PFSK-1 (cell line): Measurements from ENCODE around the gene RAD51. TPM values are rescaled to one million over a fixed set of nuclear protein-coding genes. Genes with fewer than 3 reads are reported as not detected.
A peak's percentile ranks its signal among the peaks of the same experiment; 100 is the strongest.

Experiments
- FOXP2 ChIP-seq: optimal IDR thresholded peaks from 2 replicates; pipeline ENCODE3; 2011; ENCODE audit warnings: borderline replicate concordance, control low read depth, inconsistent platforms; ENCODE audit not compliant: insufficient read depth; ENCODE audit errors: extremely low read length, extremely low read depth
- POLR2AphosphoS5 ChIP-seq: IDR thresholded peaks from 2 replicates; pipeline ENCODE4 v1.6.1; 2012; ENCODE audit warnings: low read depth, mild to moderate bottlenecking, control low read depth, low read length, moderate library complexity
- SIN3A ChIP-seq: IDR thresholded peaks from 2 replicates; pipeline ENCODE4 v1.6.1; 2012; ENCODE audit warnings: mild to moderate bottlenecking, low read length, moderate library complexity, borderline replicate concordance; ENCODE audit not compliant: insufficient read depth
- TAF1 ChIP-seq: IDR thresholded peaks from 2 replicates; pipeline ENCODE4 v1.6.1; 2012; ENCODE audit warnings: low read length, control low read depth, borderline replicate concordance; ENCODE audit not compliant: insufficient read depth
- polyA plus RNA-seq: library from polyadenylated mRNA; unstranded; fragments of >200 nt; gene quantifications from one replicate; pipeline ENCODE4 v1.2.1, GENCODE V29; 2012; ENCODE audit warnings: low read depth, missing spikeins; ENCODE audit not compliant: insufficient read length
- TF ChIP-seq, protein P1 (sequence below), 2 experiments: IDR thresholded peaks; 2 replicates each; pipeline versions ENCODE4 v1.6.1 to v1.8.0; 2011 to 2012; ENCODE audit warnings: low read depth in 2 of 2, low read length in 2 of 2, control low read depth in 1 of 2, inconsistent platforms in 1 of 2, mild to moderate bottlenecking in 1 of 2, moderate library complexity in 1 of 2; ENCODE audit not compliant: insufficient read depth in 1 of 2

RAD51 gene
- 19.2 TPM for polyA plus RNA-seq

DNA sequence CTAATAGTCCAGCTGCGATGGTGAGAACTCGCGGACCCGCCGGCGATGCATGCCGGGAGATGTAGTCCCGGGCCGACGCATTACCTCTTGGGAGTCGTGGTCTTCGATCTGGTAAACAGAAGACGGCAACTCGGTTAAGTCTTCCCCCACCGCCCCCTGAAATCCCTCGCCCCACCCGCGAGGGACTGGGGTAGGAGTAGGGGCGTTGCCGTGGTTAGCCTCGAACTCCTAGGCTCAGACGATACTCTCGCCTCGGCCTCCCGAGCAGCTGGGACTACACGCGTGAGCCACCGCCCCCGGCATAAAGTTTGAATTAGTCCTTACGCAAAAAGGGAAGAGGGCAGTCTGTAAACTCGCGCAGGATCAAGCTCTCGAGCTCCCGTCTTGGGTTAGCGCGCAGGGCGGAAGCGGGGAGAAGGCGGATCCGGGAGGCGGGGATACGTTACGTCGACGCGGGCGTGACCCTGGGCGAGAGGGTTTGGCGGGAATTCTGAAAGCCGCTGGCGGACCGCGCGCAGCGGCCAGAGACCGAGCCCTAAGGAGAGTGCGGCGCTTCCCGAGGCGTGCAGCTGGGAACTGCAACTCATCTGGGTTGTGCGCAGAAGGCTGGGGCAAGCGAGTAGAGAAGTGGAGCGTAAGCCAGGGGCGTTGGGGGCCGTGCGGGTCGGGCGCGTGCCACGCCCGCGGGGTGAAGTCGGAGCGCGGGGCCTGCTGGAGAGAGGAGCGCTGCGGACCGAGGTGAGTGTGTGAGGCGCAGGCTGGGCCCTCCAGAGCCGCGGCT is at the start of gene RAD51:
Gene RAD51, plus strand, starts transcription at position 487 of the 781 bp plus-strand sequence. CDS start 3,585 bp downstream, outside the sequence.
- TF ChIP-seq, protein P1, sequence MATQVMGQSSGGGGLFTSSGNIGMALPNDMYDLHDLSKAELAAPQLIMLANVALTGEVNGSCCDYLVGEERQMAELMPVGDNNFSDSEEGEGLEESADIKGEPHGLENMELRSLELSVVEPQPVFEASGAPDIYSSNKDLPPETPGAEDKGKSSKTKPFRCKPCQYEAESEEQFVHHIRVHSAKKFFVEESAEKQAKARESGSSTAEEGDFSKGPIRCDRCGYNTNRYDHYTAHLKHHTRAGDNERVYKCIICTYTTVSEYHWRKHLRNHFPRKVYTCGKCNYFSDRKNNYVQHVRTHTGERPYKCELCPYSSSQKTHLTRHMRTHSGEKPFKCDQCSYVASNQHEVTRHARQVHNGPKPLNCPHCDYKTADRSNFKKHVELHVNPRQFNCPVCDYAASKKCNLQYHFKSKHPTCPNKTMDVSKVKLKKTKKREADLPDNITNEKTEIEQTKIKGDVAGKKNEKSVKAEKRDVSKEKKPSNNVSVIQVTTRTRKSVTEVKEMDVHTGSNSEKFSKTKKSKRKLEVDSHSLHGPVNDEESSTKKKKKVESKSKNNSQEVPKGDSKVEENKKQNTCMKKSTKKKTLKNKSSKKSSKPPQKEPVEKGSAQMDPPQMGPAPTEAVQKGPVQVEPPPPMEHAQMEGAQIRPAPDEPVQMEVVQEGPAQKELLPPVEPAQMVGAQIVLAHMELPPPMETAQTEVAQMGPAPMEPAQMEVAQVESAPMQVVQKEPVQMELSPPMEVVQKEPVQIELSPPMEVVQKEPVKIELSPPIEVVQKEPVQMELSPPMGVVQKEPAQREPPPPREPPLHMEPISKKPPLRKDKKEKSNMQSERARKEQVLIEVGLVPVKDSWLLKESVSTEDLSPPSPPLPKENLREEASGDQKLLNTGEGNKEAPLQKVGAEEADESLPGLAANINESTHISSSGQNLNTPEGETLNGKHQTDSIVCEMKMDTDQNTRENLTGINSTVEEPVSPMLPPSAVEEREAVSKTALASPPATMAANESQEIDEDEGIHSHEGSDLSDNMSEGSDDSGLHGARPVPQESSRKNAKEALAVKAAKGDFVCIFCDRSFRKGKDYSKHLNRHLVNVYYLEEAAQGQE (IDR thresholded peaks at IDR 0.05; ENCODE audit: insufficient read depth in 1 of 2, low read depth in 2 of 2, low read length in 2 of 2), result no peak
- TF ChIP-seq SIN3A (peak; percentile 90; the same call in 1 of the 2 replicates), FOXP2 (peak; percentile 86), TAF1 (0 out of 2 replicates have a peak, but pooled peaks have one; percentile 28), POLR2AphosphoS5 (peak; percentile 91)

DNA sequence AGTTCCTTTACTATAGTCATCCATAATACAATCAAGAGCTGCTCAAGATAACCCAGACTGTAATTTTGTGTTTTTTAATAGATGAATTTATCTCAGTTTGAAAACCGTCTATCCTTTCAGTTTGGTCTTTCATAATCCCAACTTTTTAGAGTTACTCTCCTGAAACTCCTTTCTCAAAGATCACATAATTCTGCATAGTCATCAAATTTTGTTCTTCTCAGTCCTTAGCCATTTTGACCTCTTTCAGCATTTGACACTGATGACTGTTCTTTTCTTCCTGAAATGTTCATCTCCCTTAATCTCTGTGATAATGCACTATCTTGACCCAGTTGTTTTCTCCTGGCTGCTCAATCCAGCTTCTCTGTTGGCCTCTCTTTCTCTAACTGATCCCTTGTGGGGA is 47.5 kb upstream of the RAD51 start:
- TF ChIP-seq FOXP2 (no peak), POLR2AphosphoS5 (no peak), TAF1 (no peak), SIN3A (no peak)
- TF ChIP-seq, protein P1 (IDR thresholded peaks at IDR 0.05; ENCODE audit: insufficient read depth in 1 of 2, low read depth in 2 of 2, low read length in 2 of 2), result no peak

DNA sequence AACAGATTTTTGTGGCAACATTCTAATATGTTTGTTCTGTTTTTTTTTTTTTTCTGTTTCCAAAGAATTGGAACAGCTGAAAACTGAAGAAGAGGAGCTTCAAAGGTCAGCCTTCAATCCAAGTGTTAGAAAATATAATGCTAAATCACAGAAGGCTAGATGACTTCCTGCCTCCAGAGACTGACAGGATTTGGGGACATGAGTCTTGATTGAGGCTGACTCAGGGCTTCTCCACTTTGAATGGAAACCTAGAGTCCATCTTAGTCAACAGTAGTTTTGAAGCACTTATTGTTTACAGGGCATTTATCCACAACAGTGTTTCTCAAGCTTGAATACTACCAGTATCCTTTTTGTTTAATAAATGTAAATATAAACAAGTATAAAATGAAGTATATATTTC is 44.5 kb upstream of the RAD51 start:
- TF ChIP-seq SIN3A, result no peak

DNA sequence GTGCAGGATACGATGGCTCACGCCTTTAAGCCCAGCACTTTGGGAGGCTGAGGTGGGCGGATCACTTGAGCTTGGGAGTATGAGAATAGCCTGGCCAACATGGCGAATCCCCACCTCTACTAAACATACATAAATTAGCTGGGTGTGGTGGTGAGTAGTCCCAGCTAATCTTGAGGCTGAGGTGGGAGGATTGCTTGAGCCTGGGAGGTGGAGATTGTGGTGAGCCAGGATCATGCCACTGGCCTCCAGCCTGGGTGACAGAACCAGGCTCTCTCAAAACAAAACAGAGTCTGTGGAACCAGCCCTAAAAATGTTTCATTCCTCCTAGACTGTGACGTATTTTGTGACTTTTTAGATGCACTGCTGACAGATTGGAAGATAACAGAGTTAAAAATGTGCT is 34.3 kb upstream of the RAD51 start:
- TF ChIP-seq POLR2AphosphoS5 (no peak), TAF1 (no peak), FOXP2 (no peak), SIN3A (no peak)
- TF ChIP-seq, protein P1 (IDR thresholded peaks at IDR 0.05; ENCODE audit: insufficient read depth in 1 of 2, low read depth in 2 of 2, low read length in 2 of 2), result no peak

DNA sequence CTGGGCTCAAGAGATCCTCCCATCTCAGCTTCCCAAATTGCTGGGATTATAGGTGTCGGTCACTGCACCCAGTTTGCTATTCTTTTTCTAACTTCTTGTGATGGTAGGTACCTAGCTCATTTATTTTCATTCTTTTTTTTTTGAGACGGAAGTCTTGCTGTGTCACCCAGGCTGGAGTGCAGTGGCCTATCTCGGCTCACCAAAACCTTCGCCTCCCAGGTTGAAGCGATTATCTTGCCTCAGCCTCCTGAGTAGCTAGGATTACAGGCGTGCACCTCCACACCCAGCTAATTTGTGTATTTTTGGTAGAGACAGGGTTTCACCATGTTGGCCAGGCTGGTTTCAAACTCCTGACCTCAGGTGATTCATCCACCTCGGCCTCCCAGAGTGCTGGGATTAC is 30.1 kb upstream of the RAD51 start:
- TF ChIP-seq POLR2AphosphoS5 (no peak), TAF1 (no peak), FOXP2 (no peak), SIN3A (no peak)
- TF ChIP-seq, protein P1 (IDR thresholded peaks at IDR 0.05; ENCODE audit: insufficient read depth in 1 of 2, low read depth in 2 of 2, low read length in 2 of 2), result no peak
